HUES48 (cell line): ENCODE measurements around the gene FAM240B.

Source experiments
- H3K27ac ChIP-seq: one replicate; pipeline ENCODE4 v1.7.0; 2013; ENCODE audit warnings: low read depth, low read length, inconsistent platforms
- H3K27me3 ChIP-seq: 2 replicates; pipeline ENCODE4 v1.6.1; 2013; ENCODE audit warnings: mild to moderate bottlenecking, low read length; ENCODE audit not compliant: control insufficient read depth, insufficient read depth
- H3K36me3 ChIP-seq: 2 replicates; pipeline ENCODE4 v1.6.1; 2013; ENCODE audit warnings: low read length; ENCODE audit not compliant: control insufficient read depth, insufficient read depth
- H3K4me1 ChIP-seq: 2 replicates; pipeline ENCODE4 v1.6.1; 2013; ENCODE audit warnings: mild to moderate bottlenecking, low read length; ENCODE audit not compliant: control insufficient read depth, insufficient read depth
- H3K4me3 ChIP-seq: 2 replicates; pipeline ENCODE4 v1.5.1; 2013; ENCODE audit warnings: mild to moderate bottlenecking, low read depth, low read length
- H3K9ac ChIP-seq: 2 replicates; pipeline ENCODE4 v1.6.1; 2013; ENCODE audit warnings: mild to moderate bottlenecking, low read depth, low read length, moderate library complexity
- H3K9me3 ChIP-seq: 2 replicates; pipeline ENCODE4 v1.6.1; 2013; ENCODE audit warnings: low read length; ENCODE audit not compliant: control insufficient read depth, insufficient read depth

FAM240B gene

GRCh38 chr9:38705917-38706316, 14.0 kb downstream of the FAM240B start:
- Histone ChIP-seq H3K27me3 (no peaks in the 10 kb centered on the region), H3K4me1 (no peaks in the 10 kb centered on the region), H3K9me3 (no peaks in the 10 kb centered on the region), H3K9ac (no peak overlapping the region), H3K36me3 (no peaks in the 10 kb centered on the region), H3K27ac (no peak overlapping the region), H3K4me3 (no peak overlapping the region)

- Histone ChIP-seq H3K36me3 (no peaks in the 10 kb centered on the region), H3K9me3 (no peaks in the 10 kb centered on the region), H3K27ac (no peak overlapping the region), H3K4me1 (no peaks in the 10 kb centered on the region), H3K4me3 (no peak overlapping the region), H3K27me3 (no peaks in the 10 kb centered on the region), H3K9ac (no peak overlapping the region)
Observed at GRCh38 chr9:38700695-38701094, 19.2 kb downstream of the FAM240B start.

- Histone ChIP-seq H3K27ac (no peak overlapping the region), H3K9me3 (no peaks in the 10 kb centered on the region), H3K36me3 (no peaks in the 10 kb centered on the region), H3K4me3 (no peak overlapping the region), H3K27me3 (no peaks in the 10 kb centered on the region), H3K9ac (no peak overlapping the region), H3K4me1 (no peaks in the 10 kb centered on the region)
Observed at GRCh38 chr9:38699337-38699736, 20.6 kb downstream of the FAM240B start.

GRCh38 chr9:38697776-38698300, 22.1 kb downstream of the FAM240B start:
- Histone ChIP-seq H3K9me3 (no peaks in the 10 kb centered on the region), H3K9ac (no peak overlapping the region), H3K4me3 (no peak overlapping the region), H3K27me3 (no peaks in the 10 kb centered on the region), H3K4me1 (0 out of 2 replicates have a peak, but pooled peaks cover 2% of the 10 kb centered on the region), H3K36me3 (no peaks in the 10 kb centered on the region), H3K27ac (no peak overlapping the region)

GRCh38 chr9:38696999-38697398, 22.9 kb downstream of the FAM240B start:
- H3K27ac ChIP-seq = no peak overlapping the region
- H3K9me3 ChIP-seq = no peaks in the 10 kb centered on the region
- no peaks in the 10 kb centered on the region for H3K27me3 ChIP-seq
- 0 out of 2 replicates have a peak, but pooled peaks cover 5% of the 10 kb centered on the region for H3K4me1 ChIP-seq
- no peak overlapping the region for H3K9ac ChIP-seq
- H3K36me3 ChIP-seq = no peaks in the 10 kb centered on the region
- H3K4me3 ChIP-seq = no peak overlapping the region

- Histone ChIP-seq H3K27me3 (no peaks in the 10 kb centered on the region), H3K36me3 (no peaks in the 10 kb centered on the region), H3K27ac (no peak overlapping the region), H3K4me1 (peaks cover 19% of the 10 kb centered on the region), H3K9me3 (no peaks in the 10 kb centered on the region), H3K9ac (no peak overlapping the region), H3K4me3 (no peak overlapping the region)
Observed at GRCh38 chr9:38694676-38695075, 25.3 kb downstream of the FAM240B start.

- Histone ChIP-seq H3K27ac (no peak overlapping the region), H3K4me1 (peaks cover 32% of the 10 kb centered on the region), H3K9ac (no peak overlapping the region), H3K27me3 (no peaks in the 10 kb centered on the region), H3K4me3 (no peak overlapping the region), H3K36me3 (no peaks in the 10 kb centered on the region), H3K9me3 (no peaks in the 10 kb centered on the region)
Observed at GRCh38 chr9:38692707-38693106, 27.2 kb downstream of the FAM240B start.

GRCh38 chr9:38690574-38690973, 29.4 kb downstream of the FAM240B start:
- Histone ChIP-seq H3K4me3 (no peak overlapping the region), H3K36me3 (no peaks in the 10 kb centered on the region), H3K9me3 (no peaks in the 10 kb centered on the region), H3K27me3 (no peaks in the 10 kb centered on the region), H3K9ac (no peak overlapping the region), H3K27ac (peak overlapping the region; percentile 91), H3K4me1 (peaks cover 51% of the 10 kb centered on the region)

- Histone ChIP-seq H3K4me1 (peaks cover 57% of the 10 kb centered on the region), H3K27ac (peak overlapping the region; percentile 91), H3K27me3 (no peaks in the 10 kb centered on the region), H3K9ac (no peak overlapping the region), H3K9me3 (no peaks in the 10 kb centered on the region), H3K36me3 (no peaks in the 10 kb centered on the region), H3K4me3 (no peak overlapping the region)
Observed at GRCh38 chr9:38689678-38690077, 30.3 kb downstream of the FAM240B start.

- H3K36me3 ChIP-seq = no peaks in the 10 kb centered on the region
- H3K27ac ChIP-seq = no peak overlapping the region
- H3K4me1 ChIP-seq = peaks cover 62% of the 10 kb centered on the region
- no peak overlapping the region for H3K4me3 ChIP-seq
- H3K27me3 ChIP-seq = no peaks in the 10 kb centered on the region
- H3K9me3 ChIP-seq = no peaks in the 10 kb centered on the region
- no peak overlapping the region for H3K9ac ChIP-seq
Observed at GRCh38 chr9:38687992-38688391, 31.9 kb downstream of the FAM240B start.

- Histone ChIP-seq H3K27ac (peak overlapping the region; percentile 33), H3K9me3 (no peaks in the 10 kb centered on the region), H3K4me3 (no peak overlapping the region), H3K36me3 (no peaks in the 10 kb centered on the region), H3K4me1 (peaks cover 63% of the 10 kb centered on the region), H3K9ac (no peak overlapping the region), H3K27me3 (no peaks in the 10 kb centered on the region)
Observed at GRCh38 chr9:38687389-38687842, 32.5 kb downstream of the FAM240B start.
